ENCODE results near the gene UXS1. TPM values are rescaled to one million over a fixed set of nuclear protein-coding genes. Genes with fewer than 3 reads are reported as not detected.

Gene UXS1
- polyA plus RNA-seq, 3 donors: 23.4 to 33.8 (median 29.3) TPM

DNA sequence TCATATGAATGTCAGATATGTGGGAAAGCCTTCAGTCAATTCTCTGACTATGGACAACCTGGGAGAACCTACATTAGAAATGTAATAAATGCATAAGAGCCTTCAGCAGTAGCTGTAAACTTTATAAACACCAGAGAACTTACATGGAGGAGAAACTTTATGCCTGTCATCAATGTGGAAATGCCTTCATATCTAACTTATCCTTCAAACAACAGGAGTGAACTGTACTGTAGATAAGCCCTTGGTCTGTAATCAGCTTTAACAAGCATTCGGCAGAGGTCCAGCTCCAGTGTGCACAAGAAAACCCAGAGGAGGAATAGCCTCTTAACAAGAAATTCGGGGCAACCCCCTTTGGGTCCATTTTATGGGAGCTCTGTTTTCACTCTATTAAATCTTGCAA is 14.8 kb upstream of the UXS1 start:
- no peaks in the 10 kb centered on the region for H3K9me3 ChIP-seq (replicated peaks in 1 of 2; ENCODE audit: control insufficient read depth in 1 of 2, insufficient read depth in 1 of 2, low read length in 2 of 2)
- Mint-ChIP-seq H3K27ac (no peak overlapping the region), H3K9me3 (peaks cover 0 to 10% (median 0%) of the 10 kb centered on the region in 7 donors), H3K4me3 (no peak overlapping the region), H3K27me3 (ENCODE audit: low read depth in 3 of 3) (peaks cover 0 to 3% (median 1%) of the 10 kb centered on the region in 3 donors), H3K36me3 (no peaks in the 10 kb centered on the region), H3K4me1 (peaks cover 4% of the 10 kb centered on the region)
- no peaks in the 10 kb centered on the region for H3K4me1 ChIP-seq (ENCODE audit: control insufficient read depth in 1 of 2, insufficient read depth in 2 of 2, low read length in 2 of 2)
- no peak for DNase-seq
- no peak overlapping the region for H3K4me2 ChIP-seq (replicated peaks; ENCODE audit: extremely low read depth, low read length, poor library complexity, severe bottlenecking)
- intact Hi-C loops (cut with micrococcal nuclease): no loop called here
- TF ChIP-seq, protein P1, sequence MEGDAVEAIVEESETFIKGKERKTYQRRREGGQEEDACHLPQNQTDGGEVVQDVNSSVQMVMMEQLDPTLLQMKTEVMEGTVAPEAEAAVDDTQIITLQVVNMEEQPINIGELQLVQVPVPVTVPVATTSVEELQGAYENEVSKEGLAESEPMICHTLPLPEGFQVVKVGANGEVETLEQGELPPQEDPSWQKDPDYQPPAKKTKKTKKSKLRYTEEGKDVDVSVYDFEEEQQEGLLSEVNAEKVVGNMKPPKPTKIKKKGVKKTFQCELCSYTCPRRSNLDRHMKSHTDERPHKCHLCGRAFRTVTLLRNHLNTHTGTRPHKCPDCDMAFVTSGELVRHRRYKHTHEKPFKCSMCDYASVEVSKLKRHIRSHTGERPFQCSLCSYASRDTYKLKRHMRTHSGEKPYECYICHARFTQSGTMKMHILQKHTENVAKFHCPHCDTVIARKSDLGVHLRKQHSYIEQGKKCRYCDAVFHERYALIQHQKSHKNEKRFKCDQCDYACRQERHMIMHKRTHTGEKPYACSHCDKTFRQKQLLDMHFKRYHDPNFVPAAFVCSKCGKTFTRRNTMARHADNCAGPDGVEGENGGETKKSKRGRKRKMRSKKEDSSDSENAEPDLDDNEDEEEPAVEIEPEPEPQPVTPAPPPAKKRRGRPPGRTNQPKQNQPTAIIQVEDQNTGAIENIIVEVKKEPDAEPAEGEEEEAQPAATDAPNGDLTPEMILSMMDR (IDR thresholded peaks at IDR 0.05): no peak
- no peaks in the 10 kb centered on the region for H3K27me3 ChIP-seq (ENCODE audit: control insufficient read depth in 2 of 2, insufficient read depth in 2 of 2, low read length in 2 of 2)
- H3K4me3 ChIP-seq (replicated peaks in 1 of 3; ENCODE audit: low read depth in 2 of 3, low read length in 3 of 3): no peak overlapping the region
- no peaks in the 10 kb centered on the region for H4K20me1 ChIP-seq (ENCODE audit: insufficient read depth, low read length)
- no peak overlapping the region for H3K9ac ChIP-seq (ENCODE audit: insufficient read depth, low read length, poor library complexity, severe bottlenecking)
- H3K36me3 ChIP-seq (replicated peaks in 1 of 2; ENCODE audit: control insufficient read depth in 1 of 2, insufficient read depth in 2 of 2, low read length in 2 of 2): no peaks in the 10 kb centered on the region
- H3K79me2 ChIP-seq (ENCODE audit: insufficient read depth, low read length): no peaks in the 10 kb centered on the region
- H2AFZ ChIP-seq (ENCODE audit: insufficient read depth, low read depth, low read length, poor library complexity, severe bottlenecking): no peak overlapping the region
- no peak overlapping the region for H3K27ac ChIP-seq (ENCODE audit: low read depth in 1 of 2, low read length in 2 of 2)
- WGBS (ENCODE audit: insufficient coverage): no CpG with 5 or more reads among the region's 2 CpGs

DNA sequence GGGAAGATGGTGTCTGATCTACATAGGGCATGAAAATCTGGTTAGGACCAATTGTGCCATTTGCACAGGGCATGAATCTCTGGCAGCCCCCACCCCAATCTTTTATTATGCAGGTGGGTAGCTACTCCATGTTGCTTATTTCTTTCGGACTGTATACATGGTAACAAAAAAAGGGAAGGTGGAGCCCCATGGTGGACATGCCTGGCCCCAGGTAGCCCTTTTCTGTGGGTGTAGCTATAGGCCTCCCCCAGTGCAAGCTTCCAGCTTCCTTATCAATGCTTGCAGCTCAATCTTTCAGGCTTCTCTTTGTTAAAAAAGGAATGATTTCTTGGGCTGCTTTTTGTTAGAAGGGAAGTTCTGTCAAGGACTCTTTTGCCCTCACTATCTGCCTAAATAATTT is 14.3 kb upstream of the UXS1 start:
- no peak overlapping the region for H3K4me3 ChIP-seq (replicated peaks in 1 of 3; ENCODE audit: low read depth in 2 of 3, low read length in 3 of 3)
- no peaks in the 10 kb centered on the region for H4K20me1 ChIP-seq (ENCODE audit: insufficient read depth, low read length)
- H2AFZ ChIP-seq (ENCODE audit: insufficient read depth, low read depth, low read length, poor library complexity, severe bottlenecking): no peak overlapping the region
- Mint-ChIP-seq H3K27me3 (ENCODE audit: low read depth in 3 of 3) (peaks cover 0 to 3% (median 1%) of the 10 kb centered on the region in 3 donors), H3K4me3 (no peak overlapping the region), H3K27ac (peak overlapping the region in 1 of 7 donors; percentile 18), H3K4me1 (peaks cover under 1% of the 10 kb centered on the region), H3K36me3 (no peaks in the 10 kb centered on the region), H3K9me3 (peaks cover 0 to 10% (median 0%) of the 10 kb centered on the region in 7 donors)
- no peak overlapping the region for H3K9ac ChIP-seq (ENCODE audit: insufficient read depth, low read length, poor library complexity, severe bottlenecking)
- no peak for DNase-seq
- H3K79me2 ChIP-seq (ENCODE audit: insufficient read depth, low read length): no peaks in the 10 kb centered on the region
- no peaks in the 10 kb centered on the region for H3K9me3 ChIP-seq (replicated peaks in 1 of 2; ENCODE audit: control insufficient read depth in 1 of 2, insufficient read depth in 1 of 2, low read length in 2 of 2)
- intact Hi-C loops (cut with micrococcal nuclease): no loop called here
- H3K27ac ChIP-seq (ENCODE audit: low read depth in 1 of 2, low read length in 2 of 2): no peak overlapping the region
- no peaks in the 10 kb centered on the region for H3K27me3 ChIP-seq (ENCODE audit: control insufficient read depth in 2 of 2, insufficient read depth in 2 of 2, low read length in 2 of 2)
- H3K36me3 ChIP-seq (replicated peaks in 1 of 2; ENCODE audit: control insufficient read depth in 1 of 2, insufficient read depth in 2 of 2, low read length in 2 of 2): no peaks in the 10 kb centered on the region
- H3K4me2 ChIP-seq (replicated peaks; ENCODE audit: extremely low read depth, low read length, poor library complexity, severe bottlenecking): no peak overlapping the region
- no CpG with 5 or more reads among the region's 1 CpG for WGBS (ENCODE audit: insufficient coverage)
- H3K4me1 ChIP-seq (ENCODE audit: control insufficient read depth in 1 of 2, insufficient read depth in 2 of 2, low read length in 2 of 2): no peaks in the 10 kb centered on the region
- TF ChIP-seq, protein P1 (IDR thresholded peaks at IDR 0.05): no peak

All from CD14-positive monocyte (primary cell).